Epithelial cell of proximal tubule (primary cell): ENCODE measurements around the gene CITED2. TPM values are rescaled to one million over a fixed set of nuclear protein-coding genes. Genes with fewer than 3 reads are reported as not detected.

Source experiments
- total RNA-seq: library from RNA; depleted of rRNA; stranded (reverse); fragments of >200 nt; gene quantifications from 2 replicates; pipeline ENCODE4 v1.2.3, GENCODE V29; 2015

Gene CITED2
- total RNA-seq, 1 donor from 2014 or later: 56.1 TPM

Other genes with a start within 250 kb of the CITED2 start
- gene HECA, start 239.6 kb downstream of the CITED2 start, total RNA-seq: 8.1 and 11.1 TPM in 2 replicates
- gene TXLNB, start 82.7 kb downstream of the CITED2 start, total RNA-seq: not detected in 2 replicates